ENCODE results near the gene MED26.

MED26 gene

DNA sequence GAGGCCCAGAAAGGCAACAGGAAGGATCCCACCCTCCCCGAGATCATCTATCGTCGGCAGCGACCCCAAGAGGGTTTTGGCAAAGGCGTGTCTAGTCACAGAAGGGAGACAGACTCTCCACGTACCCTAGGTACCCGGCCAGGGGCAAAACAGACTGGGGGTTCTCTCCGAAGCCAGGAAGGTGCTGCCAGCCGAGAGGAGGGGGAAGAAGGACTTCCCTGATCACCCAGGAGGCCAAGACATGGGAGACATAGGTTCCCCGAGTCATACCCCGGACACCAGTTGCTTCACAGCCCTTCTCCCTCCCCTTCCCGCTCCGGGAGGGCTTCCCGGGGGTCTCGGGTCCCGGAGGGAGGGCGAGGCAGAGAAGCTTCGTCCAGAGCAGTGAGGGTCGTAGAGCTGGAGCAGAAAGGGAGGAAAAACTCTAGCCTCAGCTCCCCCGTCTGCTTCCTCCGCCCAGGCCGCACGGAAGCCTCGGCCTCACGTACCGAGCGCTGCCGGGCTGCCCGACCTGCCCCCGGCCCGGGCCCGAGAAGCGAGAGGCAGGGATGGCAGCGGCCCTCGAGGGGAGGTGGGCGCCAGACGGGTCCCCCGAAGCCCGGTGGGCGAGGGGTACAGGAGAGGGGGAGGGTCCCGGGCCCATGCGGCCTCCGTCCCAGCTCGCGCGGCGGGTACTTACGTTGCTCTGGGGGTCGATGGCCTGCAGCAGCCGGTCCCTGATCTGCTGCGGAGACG is 644 bp downstream of the MED26 start:
- no peaks in the 10 kb centered on the region for H3K27me3 Mint-ChIP-seq
- no peaks in the 10 kb centered on the region for H3K9me3 Mint-ChIP-seq (ENCODE audit: low read depth)
- peak overlapping the region; percentile 73 for H3K27ac Mint-ChIP-seq
- peaks cover 2% of the 10 kb centered on the region for H3K36me3 Mint-ChIP-seq
- peak overlapping the region; percentile 92 for H3K4me3 Mint-ChIP-seq
- peaks cover 48% of the 10 kb centered on the region for H3K4me1 Mint-ChIP-seq (ENCODE audit: low read depth)

DNA sequence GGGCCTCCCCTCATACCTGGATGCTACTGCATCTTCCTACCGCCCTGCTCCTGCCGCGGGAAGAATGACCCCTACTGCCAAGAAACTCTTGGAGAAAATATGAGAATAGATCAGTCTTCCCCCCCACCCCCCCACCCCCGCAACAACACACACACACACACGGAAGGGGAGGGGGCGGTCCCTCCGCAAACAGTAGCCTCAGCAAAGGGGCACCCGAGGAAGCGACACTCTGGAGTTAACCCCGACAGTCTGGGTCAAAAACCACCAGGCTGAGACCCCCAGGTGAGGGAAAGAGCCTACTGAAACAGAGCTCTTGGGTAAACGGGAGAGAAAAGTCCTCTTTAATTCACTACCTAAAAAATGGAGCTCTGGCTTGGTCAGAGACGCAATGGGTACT is 1.2 kb downstream of the MED26 start:
- H3K27me3 Mint-ChIP-seq: no peaks in the 10 kb centered on the region
- H3K36me3 Mint-ChIP-seq: peaks cover 2% of the 10 kb centered on the region
- H3K9me3 Mint-ChIP-seq (ENCODE audit: low read depth): no peaks in the 10 kb centered on the region
- H3K27ac Mint-ChIP-seq: peak overlapping the region; percentile 73
- peak overlapping the region; percentile 92 for H3K4me3 Mint-ChIP-seq
- H3K4me1 Mint-ChIP-seq (ENCODE audit: low read depth): peaks cover 50% of the 10 kb centered on the region

DNA sequence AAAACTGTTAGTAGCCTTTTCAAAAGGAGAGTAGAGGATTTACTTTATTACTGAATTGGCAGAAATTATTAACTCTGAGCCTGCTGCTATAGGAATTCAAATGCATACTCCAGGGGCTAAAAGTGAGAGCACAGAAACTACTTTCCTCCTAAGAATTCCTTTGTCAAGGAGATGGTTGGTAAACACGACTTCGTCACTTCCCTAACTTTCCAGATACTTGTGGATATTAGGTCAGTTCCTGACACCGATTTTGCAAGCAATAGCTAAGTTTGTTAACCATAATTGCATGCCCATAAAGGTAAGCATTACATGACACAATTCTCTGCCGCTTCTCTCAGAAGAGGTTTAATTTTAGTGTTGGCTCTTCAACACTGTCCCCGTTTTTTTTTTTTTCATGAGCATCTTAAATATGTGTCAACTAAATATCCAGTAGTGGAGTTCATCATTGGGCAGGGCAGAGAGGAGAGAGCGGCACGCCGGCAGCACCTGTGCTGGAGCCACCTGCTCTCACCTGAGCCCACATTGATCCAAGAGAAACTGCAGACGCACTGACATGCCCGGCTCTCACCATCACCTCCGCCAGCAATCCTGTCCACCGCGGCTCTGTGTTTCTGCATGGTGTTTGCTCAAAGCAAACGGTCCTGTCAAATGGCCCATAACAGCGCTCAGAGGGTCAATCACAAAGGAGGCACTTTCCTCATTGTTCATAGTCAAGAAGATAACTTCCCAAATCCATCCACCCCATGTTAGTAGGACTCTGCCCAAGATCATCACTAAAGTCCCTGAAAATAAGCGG is 2.6 kb downstream of the MED26 start:
- Mint-ChIP-seq H3K27ac (no peak overlapping the region), H3K9me3 (ENCODE audit: low read depth) (no peaks in the 10 kb centered on the region), H3K4me3 (peak overlapping the region; percentile 92), H3K27me3 (no peaks in the 10 kb centered on the region), H3K36me3 (peaks cover 2% of the 10 kb centered on the region), H3K4me1 (ENCODE audit: low read depth) (peaks cover 64% of the 10 kb centered on the region)

DNA sequence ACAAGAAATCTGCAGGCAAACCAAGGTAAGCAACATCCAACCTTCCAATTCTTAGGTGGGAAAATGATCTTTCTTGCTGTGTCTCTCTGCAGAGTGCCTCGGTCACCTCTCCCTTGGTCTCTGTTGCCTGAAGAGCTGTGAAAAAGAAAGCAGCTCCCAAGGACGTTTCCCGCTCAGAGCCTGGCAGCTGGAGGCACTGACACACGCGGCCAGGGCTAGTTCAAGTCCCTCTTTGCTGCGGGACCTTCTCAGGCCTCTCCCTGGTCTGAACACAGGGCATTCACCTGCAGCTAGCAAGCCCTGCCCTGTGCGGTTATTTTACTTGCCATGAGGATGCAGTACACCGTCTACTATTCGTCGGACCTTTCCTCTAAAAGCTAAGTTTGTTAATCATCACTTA is 3.8 kb downstream of the MED26 start:
- no peaks in the 10 kb centered on the region for H3K9me3 Mint-ChIP-seq (ENCODE audit: low read depth)
- H3K27ac Mint-ChIP-seq: no peak overlapping the region
- no peak overlapping the region for H3K4me3 Mint-ChIP-seq
- no peaks in the 10 kb centered on the region for H3K27me3 Mint-ChIP-seq
- peaks cover 2% of the 10 kb centered on the region for H3K36me3 Mint-ChIP-seq
- H3K4me1 Mint-ChIP-seq (ENCODE audit: low read depth): peaks cover 67% of the 10 kb centered on the region

DNA sequence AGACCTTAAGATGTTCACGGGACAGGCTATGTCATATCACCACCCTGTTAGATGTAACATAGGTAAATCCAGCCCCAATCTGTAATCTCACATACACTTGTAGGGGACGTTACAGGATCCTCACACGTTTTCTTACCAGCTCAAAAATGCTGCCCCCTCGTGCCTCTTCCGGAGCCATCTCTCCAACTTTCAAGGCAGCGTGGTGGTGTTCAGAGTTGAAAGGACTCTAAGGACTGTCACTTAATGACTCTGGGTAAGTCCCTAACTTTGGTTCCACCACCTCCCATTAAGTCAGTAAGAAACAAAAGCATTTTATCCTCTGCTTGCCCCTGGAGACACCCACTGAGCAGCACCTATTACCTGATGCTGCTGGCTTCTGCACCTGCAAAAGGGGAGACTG is 4.4 kb downstream of the MED26 start:
- Mint-ChIP-seq H3K36me3 (peaks cover 2% of the 10 kb centered on the region), H3K4me1 (ENCODE audit: low read depth) (peaks cover 70% of the 10 kb centered on the region), H3K27ac (no peak overlapping the region), H3K9me3 (ENCODE audit: low read depth) (no peaks in the 10 kb centered on the region), H3K4me3 (no peak overlapping the region), H3K27me3 (no peaks in the 10 kb centered on the region)

DNA sequence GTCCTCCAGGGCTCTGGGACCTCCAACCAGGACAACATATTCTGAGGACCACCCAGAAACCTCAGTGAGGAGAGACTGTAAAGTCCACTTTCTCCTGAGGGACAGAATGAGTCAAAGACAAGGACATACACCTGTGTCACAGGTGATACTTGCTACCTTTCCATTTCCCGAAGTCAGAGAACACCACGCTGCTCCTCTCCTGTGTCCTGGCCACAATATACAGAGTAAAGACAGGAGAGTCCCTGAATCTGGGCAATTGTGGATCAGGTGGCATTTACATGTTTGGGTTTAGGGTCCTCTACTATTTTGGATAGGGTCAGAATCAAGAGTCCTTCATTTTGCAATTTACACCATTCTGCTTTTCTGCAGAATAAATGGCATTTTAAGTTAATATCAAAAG is 4.9 kb downstream of the MED26 start:
- Mint-ChIP-seq H3K4me3 (no peak overlapping the region), H3K27ac (no peak overlapping the region), H3K9me3 (ENCODE audit: low read depth) (no peaks in the 10 kb centered on the region), H3K27me3 (no peaks in the 10 kb centered on the region), H3K36me3 (peaks cover 2% of the 10 kb centered on the region), H3K4me1 (ENCODE audit: low read depth) (peaks cover 73% of the 10 kb centered on the region)

DNA sequence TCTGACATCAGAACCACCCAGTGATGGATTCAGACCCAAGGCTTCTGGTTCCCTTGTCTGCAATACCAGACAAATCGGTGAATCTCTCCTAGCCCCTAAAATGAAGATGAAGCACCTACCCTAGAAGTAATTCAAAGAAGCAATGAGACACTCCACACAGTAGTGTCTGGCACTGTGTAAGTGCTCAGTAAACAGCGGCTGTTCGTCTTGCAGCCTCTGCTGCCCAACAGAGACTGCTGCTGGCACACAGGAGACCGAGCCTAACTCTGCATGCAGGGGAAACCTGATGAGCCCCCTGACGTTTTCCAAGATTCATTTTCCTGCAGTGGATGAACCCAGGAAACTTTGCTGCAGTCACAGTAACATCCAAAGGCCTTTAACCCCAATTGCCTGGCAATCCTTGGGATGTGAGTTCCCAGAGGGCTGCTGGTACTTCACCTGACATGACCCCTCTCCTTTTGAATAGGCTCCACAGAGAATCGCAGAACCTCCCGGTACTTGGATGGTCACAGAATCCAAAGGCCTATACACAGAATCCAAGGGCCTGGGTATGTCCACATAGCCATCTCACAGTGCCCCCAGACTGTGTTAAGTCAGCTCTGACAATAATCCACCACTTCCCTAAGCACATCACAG is 6.7 kb downstream of the MED26 start:
- Mint-ChIP-seq H3K36me3 (peaks cover 2% of the 10 kb centered on the region), H3K27ac (no peak overlapping the region), H3K27me3 (no peaks in the 10 kb centered on the region), H3K9me3 (ENCODE audit: low read depth) (no peaks in the 10 kb centered on the region), H3K4me3 (no peak overlapping the region), H3K4me1 (ENCODE audit: low read depth) (peaks cover 85% of the 10 kb centered on the region)

DNA sequence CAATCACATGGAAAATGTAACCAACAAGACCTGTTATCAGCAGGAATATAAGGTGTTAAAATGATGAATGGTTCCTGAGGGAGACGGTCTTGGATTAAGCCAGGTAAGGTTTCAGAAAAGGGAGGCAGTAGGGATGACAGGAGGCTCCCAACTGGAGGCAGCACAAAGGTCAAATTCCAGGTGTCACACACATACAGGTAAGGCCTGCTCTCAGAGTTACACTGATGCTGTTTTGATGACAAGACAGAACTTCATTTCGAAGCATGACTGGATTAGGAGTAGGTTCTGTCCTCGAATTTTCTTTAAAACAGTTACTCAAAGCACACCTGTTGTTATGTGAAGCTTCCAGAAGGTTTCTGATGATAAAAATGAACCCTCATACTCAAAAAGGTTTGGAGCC is 7.4 kb downstream of the MED26 start:
- Mint-ChIP-seq H3K9me3 (ENCODE audit: low read depth) (no peaks in the 10 kb centered on the region), H3K27me3 (no peaks in the 10 kb centered on the region), H3K27ac (no peak overlapping the region), H3K4me1 (ENCODE audit: low read depth) (peaks cover 83% of the 10 kb centered on the region), H3K4me3 (no peak overlapping the region), H3K36me3 (peaks cover under 1% of the 10 kb centered on the region)

DNA sequence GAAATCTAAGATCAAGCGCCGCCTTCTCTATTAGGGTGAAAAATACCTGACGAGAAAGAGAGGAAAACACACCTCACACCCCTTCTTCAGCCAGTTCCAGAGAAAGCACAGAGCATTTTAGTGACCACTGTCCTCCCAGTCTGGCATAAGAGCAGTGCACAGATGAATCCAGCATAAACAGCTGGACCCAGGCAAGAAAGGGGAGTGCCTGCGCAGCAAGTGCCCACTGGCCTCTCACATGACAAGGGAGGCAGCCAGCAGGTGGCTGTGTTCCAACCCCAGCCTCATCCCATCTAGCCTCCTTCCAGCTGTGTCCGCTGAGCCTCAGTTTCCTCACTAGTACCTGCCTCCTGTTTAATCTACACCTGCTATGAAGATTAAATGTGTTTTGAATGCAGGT is 8.0 kb downstream of the MED26 start:
- Mint-ChIP-seq H3K9me3 (ENCODE audit: low read depth) (no peaks in the 10 kb centered on the region), H3K4me3 (no peak overlapping the region), H3K36me3 (no peaks in the 10 kb centered on the region), H3K27ac (no peak overlapping the region), H3K27me3 (no peaks in the 10 kb centered on the region), H3K4me1 (ENCODE audit: low read depth) (peaks cover 83% of the 10 kb centered on the region)

DNA sequence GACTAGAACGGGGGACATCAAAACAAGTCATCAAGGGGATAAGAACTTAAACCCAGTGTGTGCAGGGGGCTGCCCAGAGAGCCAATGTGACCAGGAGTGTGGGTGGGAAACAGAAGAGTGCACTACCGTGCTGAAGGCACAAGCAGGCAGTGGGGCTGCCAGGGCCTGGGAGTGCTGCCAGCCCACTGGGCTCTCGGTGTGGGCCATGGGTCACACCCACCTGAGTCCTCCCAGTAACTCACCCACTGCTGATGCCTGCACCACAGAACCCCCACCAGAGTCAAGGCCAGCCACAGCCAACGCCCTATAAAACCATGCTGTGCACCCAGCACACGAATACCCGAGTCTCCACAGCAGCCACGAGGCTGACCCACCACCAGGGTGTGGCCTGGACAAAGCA is 8.5 kb downstream of the MED26 start:
- Mint-ChIP-seq H3K27me3 (no peaks in the 10 kb centered on the region), H3K4me1 (ENCODE audit: low read depth) (peaks cover 83% of the 10 kb centered on the region), H3K36me3 (no peaks in the 10 kb centered on the region), H3K4me3 (no peak overlapping the region), H3K27ac (no peak overlapping the region), H3K9me3 (ENCODE audit: low read depth) (no peaks in the 10 kb centered on the region)

DNA sequence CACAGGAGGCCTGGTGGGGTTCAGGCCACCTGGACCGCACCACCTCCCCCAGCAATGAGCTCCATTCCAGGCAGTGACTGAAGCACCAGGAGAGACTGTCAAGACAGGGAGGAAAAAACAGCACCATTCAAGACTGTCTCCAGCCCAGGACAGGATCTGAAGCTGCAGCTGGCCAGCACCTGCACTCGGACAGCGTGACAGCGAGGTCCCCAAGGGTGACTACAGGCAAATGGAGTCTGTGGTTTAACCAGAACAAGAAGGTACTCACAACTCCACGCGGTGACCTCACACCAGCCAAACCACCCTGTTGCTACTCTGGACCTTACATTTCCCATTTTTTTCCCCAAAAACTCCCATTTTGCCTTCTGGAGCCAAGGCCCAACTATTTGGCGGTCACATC is 9.8 kb downstream of the MED26 start:
- Mint-ChIP-seq H3K4me3 (no peak overlapping the region), H3K27me3 (no peaks in the 10 kb centered on the region), H3K36me3 (no peaks in the 10 kb centered on the region), H3K4me1 (ENCODE audit: low read depth) (peaks cover 78% of the 10 kb centered on the region), H3K9me3 (ENCODE audit: low read depth) (no peaks in the 10 kb centered on the region), H3K27ac (no peak overlapping the region)

DNA sequence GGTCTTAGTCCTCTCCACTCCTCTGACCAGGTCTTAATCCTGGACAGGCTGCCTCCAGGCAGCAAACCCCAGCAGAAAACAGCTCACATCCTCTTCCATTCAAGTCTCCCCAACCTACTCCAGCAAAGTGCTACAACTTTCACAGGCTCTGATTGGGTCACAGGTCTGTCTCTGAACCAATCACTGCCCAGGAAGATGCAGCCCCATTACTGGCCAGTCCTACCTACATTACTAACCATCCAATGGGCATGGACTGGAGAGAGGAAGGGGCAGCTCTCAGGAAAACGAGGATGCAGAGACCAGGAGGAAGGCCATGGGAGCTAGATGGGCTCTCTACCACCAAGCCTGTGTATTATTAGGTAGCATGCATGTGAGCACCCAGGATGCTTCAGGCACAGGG is 12.2 kb downstream of the MED26 start:
- Mint-ChIP-seq H3K27me3 (no peaks in the 10 kb centered on the region), H3K27ac (no peak overlapping the region), H3K4me3 (no peak overlapping the region), H3K4me1 (ENCODE audit: low read depth) (peaks cover 79% of the 10 kb centered on the region), H3K36me3 (no peaks in the 10 kb centered on the region), H3K9me3 (ENCODE audit: low read depth) (no peaks in the 10 kb centered on the region)

DNA sequence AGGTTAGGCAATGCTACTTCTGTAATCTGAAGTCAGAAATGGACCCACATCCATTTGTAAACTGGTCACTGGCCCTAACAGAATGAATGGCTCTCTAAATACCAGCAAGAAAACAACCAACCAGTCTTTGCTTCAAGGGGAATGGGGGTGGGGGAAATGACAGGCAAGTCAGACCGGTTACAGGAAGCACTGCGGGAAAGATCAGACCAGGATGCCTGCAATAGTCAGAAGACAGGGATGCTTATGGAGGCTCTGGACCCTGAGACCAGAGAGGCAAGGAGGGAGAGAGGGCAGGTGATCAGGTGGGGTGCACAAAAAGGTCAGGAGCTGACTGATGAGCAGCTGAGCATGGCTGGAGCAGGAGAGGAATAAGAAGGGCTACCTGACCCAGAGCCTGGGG is 13.1 kb downstream of the MED26 start:
- Mint-ChIP-seq H3K27me3 (no peaks in the 10 kb centered on the region), H3K4me3 (peak overlapping the region; percentile 59), H3K36me3 (no peaks in the 10 kb centered on the region), H3K27ac (peak overlapping the region; percentile 46), H3K9me3 (ENCODE audit: low read depth) (no peaks in the 10 kb centered on the region), H3K4me1 (ENCODE audit: low read depth) (peaks cover 77% of the 10 kb centered on the region)

DNA sequence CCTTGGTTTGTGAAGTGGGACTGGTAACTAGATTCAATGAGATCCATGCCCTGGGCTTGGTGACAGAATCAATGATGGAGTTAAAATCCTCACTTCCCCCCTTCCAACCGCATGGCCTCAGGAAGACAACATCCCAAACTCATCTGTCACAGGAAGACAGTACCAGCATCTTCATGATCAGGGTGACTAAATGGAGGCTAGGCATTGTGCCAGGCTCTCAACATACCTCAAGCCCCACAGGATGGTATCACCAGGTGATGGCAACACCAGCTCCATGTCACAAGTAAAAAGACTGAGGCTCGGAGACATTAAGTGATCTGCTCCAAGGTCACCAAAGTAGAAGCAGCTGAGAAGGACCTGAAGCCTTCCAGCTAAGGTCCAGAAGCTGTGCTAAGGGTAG is 14.2 kb downstream of the MED26 start:
- Mint-ChIP-seq H3K27me3 (no peaks in the 10 kb centered on the region), H3K27ac (no peak overlapping the region), H3K9me3 (ENCODE audit: low read depth) (no peaks in the 10 kb centered on the region), H3K4me1 (ENCODE audit: low read depth) (peaks cover 74% of the 10 kb centered on the region), H3K36me3 (no peaks in the 10 kb centered on the region), H3K4me3 (no peak overlapping the region)

DNA sequence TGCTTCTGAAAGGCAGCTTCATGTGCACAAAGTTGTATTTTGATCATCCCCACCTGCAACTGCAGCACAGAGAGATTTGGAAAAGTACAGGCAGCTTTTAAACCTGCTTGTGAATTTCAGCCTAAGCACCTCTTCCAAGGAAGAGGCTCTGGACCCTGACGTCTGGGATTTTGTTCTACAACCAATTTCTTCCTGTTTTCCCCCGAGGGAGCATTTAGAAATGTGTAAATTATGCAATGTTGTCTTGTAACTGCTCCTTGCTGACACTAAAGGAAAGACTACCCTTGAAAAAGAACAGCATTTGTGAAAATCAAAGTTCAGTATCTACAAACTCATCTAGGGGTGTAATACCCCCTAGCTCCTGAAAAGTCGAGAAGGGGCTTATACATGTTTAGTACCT is 15.4 kb downstream of the MED26 start:
- Mint-ChIP-seq H3K27ac (no peak overlapping the region), H3K4me1 (ENCODE audit: low read depth) (peaks cover 74% of the 10 kb centered on the region), H3K4me3 (no peak overlapping the region), H3K27me3 (no peaks in the 10 kb centered on the region), H3K36me3 (no peaks in the 10 kb centered on the region), H3K9me3 (ENCODE audit: low read depth) (no peaks in the 10 kb centered on the region)
